ENCODE data around the gene SEPSECS. TPM values are rescaled to one million over a fixed set of nuclear protein-coding genes. Genes with fewer than 3 reads are reported as not detected.
A peak's percentile ranks its signal among the peaks of the same experiment; 100 is the strongest.

SEPSECS gene
- total and polyA plus RNA-seq, 2 of the 13 experiments (the other 11 are each of a cell fraction or from before 2014, with no cell fraction given) = 9.4 to 14.3 TPM

GRCh38 chr4:25159837-25160713 is at the start of gene SEPSECS (continued):
- TF ChIP-seq ZNF563 (CRISPR knock-in tag; IDR thresholded peaks at IDR 0.05) (no peak), BRCA1 (CRISPR knock-in tag; IDR thresholded peaks at IDR 0.05) (peak; percentile 76; the same call in 1 of the 2 replicates), TBX2 (CRISPR knock-in tag; IDR thresholded peaks at IDR 0.05; ENCODE audit: borderline replicate concordance) (peak; percentile 55), HNRNPK (IDR thresholded peaks at IDR 0.05; ENCODE audit: low read depth, low read length, poor library complexity, severe bottlenecking) (no peak), THAP11 (CRISPR knock-in tag; IDR thresholded peaks at IDR 0.05) (peak; percentile 89), RAD51 (IDR thresholded peaks at IDR 0.05; ENCODE audit: borderline replicate concordance) (no peak), GLI4 (CRISPR knock-in tag; IDR thresholded peaks at IDR 0.05; ENCODE audit: borderline replicate concordance) (no peak), ZEB1 (IDR thresholded peaks at IDR 0.05; ENCODE audit: insufficient replicate concordance, low read depth) (no peak), SP4 (CRISPR knock-in tag; IDR thresholded peaks at IDR 0.05) (0 out of 2 replicates have a peak, but pooled peaks have one; percentile 16), SNAPC5 (CRISPR knock-in tag; IDR thresholded peaks at IDR 0.05; ENCODE audit: borderline replicate concordance) (no peak; the same call in 1 of the 2 replicates), KAT2B (IDR thresholded peaks at IDR 0.05; ENCODE audit: borderline replicate concordance, low read depth, low read length) (no peak), KDM5B (CRISPR knock-in tag; IDR thresholded peaks at IDR 0.05; ENCODE audit: borderline replicate concordance) (peak; percentile 68; the same call in 1 of the 2 replicates), ZNF562 (CRISPR knock-in tag; IDR thresholded peaks at IDR 0.05; ENCODE audit: borderline replicate concordance) (no peak), ZNF766 (CRISPR knock-in tag; IDR thresholded peaks at IDR 0.05; ENCODE audit: borderline replicate concordance) (peak; percentile 76; the same call in 1 of the 2 replicates), ZBTB7A (CRISPR knock-in tag; IDR thresholded peaks at IDR 0.05) (no peak; the same call in 1 of the 2 replicates), MEF2D (CRISPR knock-in tag; IDR thresholded peaks at IDR 0.05) (peak; percentile 8; the same call in 1 of the 2 replicates), RFXANK (CRISPR knock-in tag; IDR thresholded peaks at IDR 0.05) (no peak), CREB3 (CRISPR knock-in tag; IDR thresholded peaks at IDR 0.05) (peak; percentile 38; the same call in 1 of the 2 replicates), MIER2 (CRISPR knock-in tag; IDR thresholded peaks at IDR 0.05) (no peak), FOXM1 (CRISPR knock-in tag; IDR thresholded peaks at IDR 0.05) (peak; percentile 90; the same call in 1 of the 2 replicates), CHCHD3 (CRISPR knock-in tag; IDR thresholded peaks at IDR 0.05) (no peak), JUNB (CRISPR knock-in tag; IDR thresholded peaks at IDR 0.05; ENCODE audit: borderline replicate concordance) (no peak), ZNF672 (CRISPR knock-in tag; IDR thresholded peaks at IDR 0.05) (no peak), HDAC6 (IDR thresholded peaks at IDR 0.05; ENCODE audit: low read depth, low read length) (no peak)
- TF ChIP-seq, protein P1, sequence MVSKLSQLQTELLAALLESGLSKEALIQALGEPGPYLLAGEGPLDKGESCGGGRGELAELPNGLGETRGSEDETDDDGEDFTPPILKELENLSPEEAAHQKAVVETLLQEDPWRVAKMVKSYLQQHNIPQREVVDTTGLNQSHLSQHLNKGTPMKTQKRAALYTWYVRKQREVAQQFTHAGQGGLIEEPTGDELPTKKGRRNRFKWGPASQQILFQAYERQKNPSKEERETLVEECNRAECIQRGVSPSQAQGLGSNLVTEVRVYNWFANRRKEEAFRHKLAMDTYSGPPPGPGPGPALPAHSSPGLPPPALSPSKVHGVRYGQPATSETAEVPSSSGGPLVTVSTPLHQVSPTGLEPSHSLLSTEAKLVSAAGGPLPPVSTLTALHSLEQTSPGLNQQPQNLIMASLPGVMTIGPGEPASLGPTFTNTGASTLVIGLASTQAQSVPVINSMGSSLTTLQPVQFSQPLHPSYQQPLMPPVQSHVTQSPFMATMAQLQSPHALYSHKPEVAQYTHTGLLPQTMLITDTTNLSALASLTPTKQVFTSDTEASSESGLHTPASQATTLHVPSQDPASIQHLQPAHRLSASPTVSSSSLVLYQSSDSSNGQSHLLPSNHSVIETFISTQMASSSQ (IDR thresholded peaks at IDR 0.05; ENCODE audit: low read depth) = no peak
- TF ChIP-seq, protein P1 (CRISPR knock-in tag; IDR thresholded peaks at IDR 0.05; ENCODE audit: borderline replicate concordance) = no peak; the same call in 1 of the 2 replicates
